PFSK-1 (cell line): ENCODE measurements around the gene TRIM44.

Source experiments
- FOXP2 ChIP-seq: optimal IDR thresholded peaks from 2 replicates; pipeline ENCODE3; 2011; ENCODE audit warnings: borderline replicate concordance, control low read depth, inconsistent platforms; ENCODE audit not compliant: insufficient read depth; ENCODE audit errors: extremely low read length, extremely low read depth
- POLR2AphosphoS5 ChIP-seq: IDR thresholded peaks from 2 replicates; pipeline ENCODE4 v1.6.1; 2012; ENCODE audit warnings: low read depth, mild to moderate bottlenecking, control low read depth, low read length, moderate library complexity
- REST ChIP-seq, 2 experiments: IDR thresholded peaks; 2 replicates each; pipeline versions ENCODE4 v1.6.1 to v1.8.0; 2011 to 2012; ENCODE audit warnings: low read depth in 2 of 2, low read length in 2 of 2, control low read depth in 1 of 2, inconsistent platforms in 1 of 2, mild to moderate bottlenecking in 1 of 2, moderate library complexity in 1 of 2; ENCODE audit not compliant: insufficient read depth in 1 of 2
- SIN3A ChIP-seq: IDR thresholded peaks from 2 replicates; pipeline ENCODE4 v1.6.1; 2012; ENCODE audit warnings: mild to moderate bottlenecking, low read length, moderate library complexity, borderline replicate concordance; ENCODE audit not compliant: insufficient read depth
- TAF1 ChIP-seq: IDR thresholded peaks from 2 replicates; pipeline ENCODE4 v1.6.1; 2012; ENCODE audit warnings: low read length, control low read depth, borderline replicate concordance; ENCODE audit not compliant: insufficient read depth

Gene TRIM44

GRCh38 chr11:35766651-35767050, 104.1 kb downstream of the TRIM44 start:
- TF ChIP-seq SIN3A = no peak
- no peak for TF ChIP-seq REST (IDR thresholded peaks at IDR 0.05; ENCODE audit: insufficient read depth in 1 of 2, low read depth in 2 of 2, low read length in 2 of 2)
- TF ChIP-seq TAF1 = no peak
- no peak for TF ChIP-seq FOXP2
- TF ChIP-seq POLR2AphosphoS5 = no peak

- no peak for TF ChIP-seq POLR2AphosphoS5
- no peak for TF ChIP-seq SIN3A
- TF ChIP-seq FOXP2 = no peak
- no peak for TF ChIP-seq REST (IDR thresholded peaks at IDR 0.05; ENCODE audit: insufficient read depth in 1 of 2, low read depth in 2 of 2, low read length in 2 of 2)
- no peak for TF ChIP-seq TAF1
Observed at GRCh38 chr11:35771722-35772121, 109.1 kb downstream of the TRIM44 start.

GRCh38 chr11:35779409-35779808, 116.8 kb downstream of the TRIM44 start:
- TF ChIP-seq FOXP2 = no peak
- TF ChIP-seq SIN3A = no peak
- TF ChIP-seq TAF1 = no peak
- TF ChIP-seq POLR2AphosphoS5 = no peak
- TF ChIP-seq REST (IDR thresholded peaks at IDR 0.05; ENCODE audit: insufficient read depth in 1 of 2, low read depth in 2 of 2, low read length in 2 of 2) = no peak

GRCh38 chr11:35780951-35781860, 118.6 kb downstream of the TRIM44 start:
- no peak for TF ChIP-seq SIN3A
- no peak for TF ChIP-seq TAF1
- TF ChIP-seq POLR2AphosphoS5 = no peak
- TF ChIP-seq REST (IDR thresholded peaks at IDR 0.05; ENCODE audit: insufficient read depth in 1 of 2, low read depth in 2 of 2, low read length in 2 of 2) = no peak
- TF ChIP-seq FOXP2 = no peak

GRCh38 chr11:35781861-35782470, 119.4 kb downstream of the TRIM44 start:
- TF ChIP-seq TAF1 (no peak), REST (IDR thresholded peaks at IDR 0.05; ENCODE audit: insufficient read depth in 1 of 2, low read depth in 2 of 2, low read length in 2 of 2) (no peak), FOXP2 (no peak), POLR2AphosphoS5 (no peak), SIN3A (no peak)
